Nephron progenitor cell (in vitro differentiated cells): ENCODE data around the gene SNRK.

ENCODE experiments used
- DNase-seq: peaks from one replicate; pipeline ENCODE4 v3.0.0; 2021
- H3K27ac Mint-ChIP-seq: 2 replicates; pipeline ENCODE4 v1.8.0; 2021; ENCODE audit warnings: mild to moderate bottlenecking, moderate library complexity, mixed read lengths
- H3K27me3 Mint-ChIP-seq: 2 replicates; pipeline ENCODE4 v1.8.0; 2021; ENCODE audit warnings: mild to moderate bottlenecking, low read depth, mixed read lengths; ENCODE audit not compliant: poor library complexity
- H3K36me3 Mint-ChIP-seq: 2 replicates; pipeline ENCODE4 v1.8.0; 2021; ENCODE audit warnings: low read depth, mixed read lengths
- H3K4me1 Mint-ChIP-seq: 2 replicates; pipeline ENCODE4 v1.8.0; 2021; ENCODE audit warnings: mixed read lengths
- H3K4me3 Mint-ChIP-seq: 2 replicates; pipeline ENCODE4 v1.8.0; 2021; ENCODE audit warnings: mild to moderate bottlenecking, moderate library complexity, mixed read lengths
- H3K9me3 Mint-ChIP-seq: 2 replicates; pipeline ENCODE4 v1.8.0; 2021; ENCODE audit warnings: mild to moderate bottlenecking, moderate library complexity, mixed read lengths
- CTCF ChIP-seq: fragments of 200-600 bp; sonication (generic); IDR thresholded peaks from 2 replicates; pipeline ENCODE4 v1.5.0; 2021; ENCODE audit warnings: antibody characterized with exemption

SNRK gene

GRCh38 chr3:43246976-43247375 is 39.4 kb upstream of the SNRK start:
- TF ChIP-seq CTCF, result no peak
- Mint-ChIP-seq H3K27me3 (peaks cover 9% of the 10 kb centered on the region), H3K9me3 (peaks cover 9% of the 10 kb centered on the region), H3K36me3 (no peaks in the 10 kb centered on the region), H3K4me1 (no peaks in the 10 kb centered on the region), H3K4me3 (no peak overlapping the region), H3K27ac (no peak overlapping the region)
- DNase-seq, result no peak

- Mint-ChIP-seq H3K36me3 (no peaks in the 10 kb centered on the region), H3K4me1 (no peaks in the 10 kb centered on the region), H3K27me3 (peaks cover 9% of the 10 kb centered on the region), H3K4me3 (no peak overlapping the region), H3K27ac (no peak overlapping the region), H3K9me3 (peaks cover 4% of the 10 kb centered on the region)
- no peak for TF ChIP-seq CTCF
- DNase-seq, result no peak
Observed at GRCh38 chr3:43247561-43248184, 38.7 kb upstream of the SNRK start.

GRCh38 chr3:43248185-43248583 is 38.2 kb upstream of the SNRK start:
- Mint-ChIP-seq H3K4me1 (no peaks in the 10 kb centered on the region), H3K36me3 (no peaks in the 10 kb centered on the region), H3K27me3 (peaks cover 6% of the 10 kb centered on the region), H3K9me3 (no peaks in the 10 kb centered on the region), H3K4me3 (no peak overlapping the region), H3K27ac (no peak overlapping the region)
- no peak for DNase-seq
- no peak for TF ChIP-seq CTCF

GRCh38 chr3:43248973-43249372 is 37.4 kb upstream of the SNRK start:
- Mint-ChIP-seq H3K4me1 (no peaks in the 10 kb centered on the region), H3K4me3 (no peak overlapping the region), H3K27me3 (peaks cover 3% of the 10 kb centered on the region), H3K9me3 (no peaks in the 10 kb centered on the region), H3K36me3 (no peaks in the 10 kb centered on the region), H3K27ac (no peak overlapping the region)
- no peak for DNase-seq
- no peak for TF ChIP-seq CTCF

- Mint-ChIP-seq H3K27ac (no peak overlapping the region), H3K4me1 (no peaks in the 10 kb centered on the region), H3K4me3 (no peak overlapping the region), H3K27me3 (peaks cover 6% of the 10 kb centered on the region), H3K36me3 (no peaks in the 10 kb centered on the region), H3K9me3 (no peaks in the 10 kb centered on the region)
- DNase-seq, result no peak
- no peak for TF ChIP-seq CTCF
Observed at GRCh38 chr3:43249405-43249804, 36.9 kb upstream of the SNRK start.

GRCh38 chr3:43253294-43253693 is 33.0 kb upstream of the SNRK start:
- H3K4me1 Mint-ChIP-seq, result no peaks in the 10 kb centered on the region
- H3K27me3 Mint-ChIP-seq, result peaks cover 12% of the 10 kb centered on the region
- no peak for DNase-seq
- no peaks in the 10 kb centered on the region for H3K9me3 Mint-ChIP-seq
- H3K36me3 Mint-ChIP-seq, result no peaks in the 10 kb centered on the region
- no peak overlapping the region for H3K27ac Mint-ChIP-seq
- H3K4me3 Mint-ChIP-seq, result no peak overlapping the region
- TF ChIP-seq CTCF, result no peak
